ENCODE data around the gene VILL. TPM values are rescaled to one million over a fixed set of nuclear protein-coding genes. Genes with fewer than 3 reads are reported as not detected.
"Not testable (repeated sequence)": the region's sequence is repeated elsewhere in the genome, so short reads cannot be mapped to it uniquely, and the experiment has no call there.

Gene VILL

GRCh38 chr3:38053286-38053685, 62.7 kb downstream of the VILL start:
- H3K4me3 ChIP-seq (ENCODE audit: insufficient read depth in 1 of 2, low read depth in 1 of 2, low read length in 2 of 2); H4K8ac ChIP-seq (ENCODE audit: low read length): not testable (repeated sequence)
- WGBS = 92% methylated on average over 26 of the region's 32 CpGs

GRCh38 chr3:38053813-38054498, 63.4 kb downstream of the VILL start:
- not testable (repeated sequence) for H3K4me1 ChIP-seq (ENCODE audit: control insufficient read depth, insufficient read depth, low read depth, low read length); H3K14ac ChIP-seq (ENCODE audit: low read length in 2 of 2); H3K79me1 ChIP-seq (replicated peaks; ENCODE audit: low read length, poor library complexity, severe bottlenecking); H3K9me3 ChIP-seq (ENCODE audit: control insufficient read depth, low read length); H2BK12ac ChIP-seq (ENCODE audit: low read length in 2 of 2); H3K4ac ChIP-seq (ENCODE audit: low read depth in 1 of 2, low read length in 2 of 2); H4K91ac ChIP-seq (ENCODE audit: low read length); H3K9ac ChIP-seq (ENCODE audit: low read length); H2BK120ac ChIP-seq (ENCODE audit: low read depth, low read length); H3K18ac ChIP-seq (ENCODE audit: low read depth in 1 of 2, low read length in 2 of 2); H2BK15ac ChIP-seq (ENCODE audit: low read depth, poor library complexity, severe bottlenecking); H2BK5ac ChIP-seq (ENCODE audit: low read depth, low read length, poor library complexity, severe bottlenecking); H3K36me3 ChIP-seq (ENCODE audit: control insufficient read depth in 1 of 2, insufficient read depth in 2 of 2, low read depth in 1 of 2, low read length in 2 of 2); H2AFZ ChIP-seq (ENCODE audit: low read depth, low read length); H3K4me2 ChIP-seq (ENCODE audit: low read length, poor library complexity, severe bottlenecking); DNase-seq; H2AK5ac ChIP-seq (ENCODE audit: low read length, severe bottlenecking); H3K23ac ChIP-seq (ENCODE audit: low read length in 2 of 2); H3K27ac ChIP-seq (ENCODE audit: low read length, poor library complexity, severe bottlenecking); H4K8ac ChIP-seq (ENCODE audit: low read length); H3K4me3 ChIP-seq (ENCODE audit: insufficient read depth in 1 of 2, low read depth in 1 of 2, low read length in 2 of 2)
- WGBS = 71% methylated on average over 4 of the region's 9 CpGs
- H3K27me3 ChIP-seq (ENCODE audit: control insufficient read depth in 1 of 2, insufficient read depth in 1 of 2, low read length in 2 of 2) = peaks cover 8 to 12% of the 10 kb centered on the region in 2 experiments

More at GRCh38 chr3:38053286-38053685, 62.7 kb downstream of the VILL start:
- H4K91ac ChIP-seq (ENCODE audit: low read length); H2AFZ ChIP-seq (ENCODE audit: low read depth, low read length); H3K14ac ChIP-seq (ENCODE audit: low read length in 2 of 2); H2AK5ac ChIP-seq (ENCODE audit: low read length, severe bottlenecking); H3K18ac ChIP-seq (ENCODE audit: low read depth in 1 of 2, low read length in 2 of 2); H3K9me3 ChIP-seq (ENCODE audit: control insufficient read depth, low read length); H3K4me2 ChIP-seq (ENCODE audit: low read length, poor library complexity, severe bottlenecking); H3K79me1 ChIP-seq (replicated peaks; ENCODE audit: low read length, poor library complexity, severe bottlenecking); H2BK120ac ChIP-seq (ENCODE audit: low read depth, low read length); H2BK15ac ChIP-seq (ENCODE audit: low read depth, poor library complexity, severe bottlenecking); H3K4ac ChIP-seq (ENCODE audit: low read depth in 1 of 2, low read length in 2 of 2); DNase-seq; H3K36me3 ChIP-seq (ENCODE audit: control insufficient read depth in 1 of 2, insufficient read depth in 2 of 2, low read depth in 1 of 2, low read length in 2 of 2); H3K27ac ChIP-seq (ENCODE audit: low read length, poor library complexity, severe bottlenecking); H3K23ac ChIP-seq (ENCODE audit: low read length in 2 of 2); H3K9ac ChIP-seq (ENCODE audit: low read length); H2BK12ac ChIP-seq (ENCODE audit: low read length in 2 of 2); H2BK5ac ChIP-seq (ENCODE audit: low read depth, low read length, poor library complexity, severe bottlenecking); H3K4me1 ChIP-seq (ENCODE audit: control insufficient read depth, insufficient read depth, low read depth, low read length): not testable (repeated sequence)
- peaks cover 13 to 14% of the 10 kb centered on the region in 2 experiments for H3K27me3 ChIP-seq (ENCODE audit: control insufficient read depth in 1 of 2, insufficient read depth in 1 of 2, low read length in 2 of 2)

- Histone ChIP-seq H3K4ac (ENCODE audit: low read depth in 1 of 2, low read length in 2 of 2) (no peak overlapping the region), H3K14ac (ENCODE audit: low read length in 2 of 2) (no peak overlapping the region), H2BK5ac (ENCODE audit: low read depth, low read length, poor library complexity, severe bottlenecking) (no peak overlapping the region), H3K4me3 (ENCODE audit: insufficient read depth in 1 of 2, low read depth in 1 of 2, low read length in 2 of 2) (no peak overlapping the region), H2BK15ac (ENCODE audit: low read depth, poor library complexity, severe bottlenecking) (no peak overlapping the region), H3K4me2 (ENCODE audit: low read length, poor library complexity, severe bottlenecking) (no peak overlapping the region), H3K9me3 (ENCODE audit: control insufficient read depth, low read length) (no peaks in the 10 kb centered on the region), H2BK120ac (ENCODE audit: low read depth, low read length) (no peak overlapping the region), H2BK12ac (ENCODE audit: low read length in 2 of 2) (no peak overlapping the region), H2AK5ac (ENCODE audit: low read length, severe bottlenecking) (no peak overlapping the region), H3K27ac (ENCODE audit: low read length, poor library complexity, severe bottlenecking) (no peak overlapping the region), H3K36me3 (ENCODE audit: control insufficient read depth in 1 of 2, insufficient read depth in 2 of 2, low read depth in 1 of 2, low read length in 2 of 2) (no peaks in the 10 kb centered on the region), H3K27me3 (ENCODE audit: control insufficient read depth in 1 of 2, insufficient read depth in 1 of 2, low read length in 2 of 2) (peaks cover 8 to 16% of the 10 kb centered on the region in 2 experiments), H4K91ac (ENCODE audit: low read length) (no peak overlapping the region), H3K9ac (ENCODE audit: low read length) (no peak overlapping the region), H3K79me1 (replicated peaks; ENCODE audit: low read length, poor library complexity, severe bottlenecking) (no peaks in the 10 kb centered on the region), H2AFZ (ENCODE audit: low read depth, low read length) (no peak overlapping the region), H3K18ac (ENCODE audit: low read depth in 1 of 2, low read length in 2 of 2) (no peak overlapping the region), H3K23ac (ENCODE audit: low read length in 2 of 2) (no peak overlapping the region), H4K8ac (ENCODE audit: low read length) (no peak overlapping the region), H3K4me1 (ENCODE audit: control insufficient read depth, insufficient read depth, low read depth, low read length) (no peaks in the 10 kb centered on the region)
- peak; percentile 26 for DNase-seq
- WGBS = 67% methylated on average over 3 of the region's 3 CpGs
Measured at GRCh38 chr3:38054499-38055001, 64.0 kb downstream of the VILL start.

Small RNA genes within 50 kb of the gene (small RNA-seq; reads per million reads assigned to genes)
- gene MIR26A1 (ENCODE audit: low read depth) (54.1 reads per million, percentile 90 among the genes with 10 or more reads in this experiment), gene RF00019 (ENCODE audit: low read depth) (not detected)
